ENCODE data around the gene OR56B1.

OR56B1 gene

DNA sequence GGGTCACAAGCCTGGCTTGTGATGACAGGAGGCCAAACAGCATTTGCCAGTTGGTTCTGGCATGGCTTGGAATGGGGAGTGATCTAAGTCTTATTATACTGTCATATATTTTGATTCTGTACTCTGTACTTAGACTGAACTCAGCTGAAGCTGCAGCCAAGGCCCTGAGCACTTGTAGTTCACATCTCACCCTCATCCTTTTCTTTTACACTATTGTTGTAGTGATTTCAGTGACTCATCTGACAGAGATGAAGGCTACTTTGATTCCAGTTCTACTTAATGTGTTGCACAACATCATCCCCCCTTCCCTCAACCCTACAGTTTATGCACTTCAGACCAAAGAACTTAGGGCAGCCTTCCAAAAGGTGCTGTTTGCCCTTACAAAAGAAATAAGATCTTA, 843 bp downstream of the OR56B1 start:
- DNase-seq = no peak

DNA sequence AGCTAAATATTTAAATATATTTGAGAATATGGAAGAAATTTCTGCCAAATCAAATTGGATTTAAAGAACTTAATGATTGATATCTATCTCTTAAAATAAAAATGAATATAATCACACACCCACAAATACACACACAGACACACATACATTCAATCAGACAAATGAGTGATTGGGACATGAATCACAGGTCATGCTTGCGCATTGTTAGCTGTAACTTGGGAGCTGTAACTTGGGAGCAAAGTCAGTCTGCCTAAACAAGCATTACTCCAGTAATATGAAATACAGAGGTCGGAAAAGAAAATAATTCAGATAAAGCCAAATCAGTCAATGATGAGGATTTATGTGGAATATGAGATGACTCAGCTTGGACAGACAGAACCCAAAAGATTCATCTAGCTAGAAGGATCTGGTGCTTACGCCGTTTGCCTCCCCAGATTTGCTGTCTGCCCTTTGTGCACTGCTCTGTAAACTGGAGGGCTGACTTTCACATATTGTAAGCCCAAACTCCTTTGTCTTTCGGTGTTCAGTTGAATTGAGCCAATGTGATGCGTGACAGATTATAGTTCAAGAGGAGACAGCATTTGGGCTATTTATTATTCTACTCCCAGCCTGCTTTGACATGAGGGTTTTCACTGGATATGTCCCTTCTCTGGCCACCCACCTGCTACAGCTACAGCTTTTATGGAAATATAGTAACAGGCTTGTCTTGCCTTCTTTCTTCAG, 1.6 kb downstream of the OR56B1 start:
- no peak for DNase-seq

DNA sequence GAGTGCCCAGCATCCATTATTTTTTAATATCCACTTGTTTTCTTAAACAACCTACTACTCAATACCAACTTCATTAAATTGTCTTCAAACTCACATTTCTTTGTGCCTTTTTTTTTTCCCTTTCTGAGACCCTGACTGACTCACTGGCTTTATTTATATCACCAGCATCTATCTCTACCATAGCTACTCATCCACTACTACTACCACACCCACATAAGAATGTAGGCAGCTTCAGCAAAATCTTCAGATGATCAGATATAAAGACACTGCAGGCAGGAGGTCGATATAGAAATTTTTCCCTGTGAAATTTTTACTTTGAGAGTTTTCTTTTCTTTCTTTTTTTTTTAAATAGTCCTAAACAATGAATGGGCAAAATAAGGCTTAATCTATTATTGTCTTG, 2.2 kb downstream of the OR56B1 start:
- DNase-seq = no peak

DNA sequence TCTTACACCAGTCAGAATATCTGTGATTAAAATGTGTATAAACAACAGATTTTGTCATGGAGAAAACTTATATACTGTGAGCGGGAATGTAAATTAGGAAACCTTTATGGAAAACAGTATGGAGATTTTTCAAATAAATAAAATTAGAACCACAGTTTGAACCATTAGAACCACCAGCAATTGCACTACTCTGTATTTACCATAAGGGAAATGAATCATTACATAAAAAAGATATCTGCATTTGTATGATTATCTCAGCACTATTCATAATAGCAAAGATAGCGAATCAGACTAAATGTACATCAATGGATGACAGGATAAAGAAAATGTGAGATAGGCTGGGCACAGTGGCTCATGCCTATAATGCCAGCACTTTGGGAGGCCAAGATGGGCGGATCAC, 10.4 kb downstream of the OR56B1 start:
- no peak for DNase-seq

DNA sequence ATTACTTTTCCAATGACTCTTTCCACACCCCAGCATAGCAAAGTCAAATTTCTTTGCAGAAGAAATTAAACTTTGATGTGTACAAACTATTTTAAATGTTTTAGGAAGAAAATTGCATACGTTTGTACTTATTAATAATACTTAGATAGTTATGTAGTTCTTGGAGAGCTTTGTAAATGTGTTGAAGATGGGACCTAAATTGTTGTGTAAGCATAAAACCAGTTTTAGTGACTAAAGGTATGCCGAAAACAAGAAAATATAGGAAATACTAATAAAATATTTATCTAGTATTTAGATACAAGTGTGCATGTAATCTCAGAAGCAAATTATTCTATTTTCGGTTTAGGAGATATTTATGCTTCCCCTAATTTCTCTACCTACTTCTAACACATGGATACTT, 13.6 kb downstream of the OR56B1 start:
- no peak for DNase-seq

DNA sequence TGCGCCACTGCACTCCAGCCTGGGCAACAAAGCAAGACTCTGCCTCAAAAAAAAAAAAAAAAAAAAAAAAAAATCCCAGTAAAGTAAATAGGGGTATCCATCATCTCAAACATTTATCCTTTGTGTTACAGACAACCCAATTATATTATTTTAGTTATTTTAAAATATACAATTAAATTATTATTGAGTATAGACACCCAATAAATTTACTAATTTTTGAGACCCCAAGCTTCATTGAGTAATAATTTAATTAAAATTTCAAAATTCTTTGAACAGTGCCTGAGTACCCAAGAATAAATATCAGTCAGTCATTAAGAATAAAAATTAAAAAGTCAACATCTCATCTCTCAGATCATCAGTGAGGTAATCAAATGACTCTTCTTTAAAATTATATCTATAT, 17.7 kb downstream of the OR56B1 start, which contains the start of gene OR52N4:
Gene OR52N4 (plus strand): TSS at position 301 of the 400 bp plus-strand sequence. CDS start 498 bp downstream, outside the sequence.
- no peak for DNase-seq

DNA sequence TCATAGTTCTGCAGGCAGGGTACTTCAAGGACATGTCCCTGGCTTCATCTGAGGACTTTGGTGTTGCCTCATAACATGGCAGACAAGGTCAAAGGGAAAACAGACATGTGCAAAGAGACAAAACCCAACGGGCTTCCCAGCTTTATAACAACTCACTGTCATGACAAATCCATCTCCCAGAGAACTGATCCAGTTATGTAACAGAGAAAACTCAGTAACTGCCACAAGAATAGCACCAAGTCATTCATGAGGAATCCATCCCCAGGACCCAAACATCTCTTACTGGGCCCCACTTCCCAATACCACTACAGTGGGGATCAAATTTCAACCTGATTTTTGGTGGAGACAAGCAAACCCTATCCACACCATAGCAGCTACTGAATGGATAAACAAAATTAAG, 30.8 kb downstream of the OR56B1 start:
- DNase-seq = no peak

DNA sequence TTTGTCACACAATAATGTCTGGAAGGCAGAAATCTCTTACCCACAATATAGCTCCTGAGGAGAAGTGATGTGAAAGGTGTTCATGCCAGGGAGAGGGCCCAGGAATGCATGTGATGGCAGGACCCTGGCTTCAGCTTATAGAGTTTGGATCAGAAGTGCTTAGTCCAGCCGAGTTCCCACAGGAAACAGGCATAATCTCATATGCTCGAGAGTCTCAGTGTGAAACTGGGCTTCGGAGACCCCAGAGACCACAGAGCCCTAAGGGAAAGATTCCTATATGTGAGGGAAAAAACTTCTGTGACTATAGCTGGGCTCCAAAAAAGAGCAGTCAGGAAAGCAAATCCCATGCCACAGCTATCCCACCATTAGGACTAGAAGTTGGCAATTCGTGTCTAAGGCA, 47.0 kb downstream of the OR56B1 start, which contains the start of gene OR52N5:
Gene OR52N5 (minus strand): TSS at position 101 of the 400 bp plus-strand sequence. CDS start 4,721 bp downstream, outside the sequence.
- DNase-seq = no peak
